Hematopoietic multipotent progenitor cell treated with erythropoietin and hydrocortisone succinate and interleukin-3 and kit ligand, for 6 days (in vitro differentiated cells): ENCODE data around the gene STARD5.

Experiments
- DNase-seq: peaks from one replicate; pipeline ENCODE4 v3.0.0-alpha.2; 2015

Gene STARD5

DNA sequence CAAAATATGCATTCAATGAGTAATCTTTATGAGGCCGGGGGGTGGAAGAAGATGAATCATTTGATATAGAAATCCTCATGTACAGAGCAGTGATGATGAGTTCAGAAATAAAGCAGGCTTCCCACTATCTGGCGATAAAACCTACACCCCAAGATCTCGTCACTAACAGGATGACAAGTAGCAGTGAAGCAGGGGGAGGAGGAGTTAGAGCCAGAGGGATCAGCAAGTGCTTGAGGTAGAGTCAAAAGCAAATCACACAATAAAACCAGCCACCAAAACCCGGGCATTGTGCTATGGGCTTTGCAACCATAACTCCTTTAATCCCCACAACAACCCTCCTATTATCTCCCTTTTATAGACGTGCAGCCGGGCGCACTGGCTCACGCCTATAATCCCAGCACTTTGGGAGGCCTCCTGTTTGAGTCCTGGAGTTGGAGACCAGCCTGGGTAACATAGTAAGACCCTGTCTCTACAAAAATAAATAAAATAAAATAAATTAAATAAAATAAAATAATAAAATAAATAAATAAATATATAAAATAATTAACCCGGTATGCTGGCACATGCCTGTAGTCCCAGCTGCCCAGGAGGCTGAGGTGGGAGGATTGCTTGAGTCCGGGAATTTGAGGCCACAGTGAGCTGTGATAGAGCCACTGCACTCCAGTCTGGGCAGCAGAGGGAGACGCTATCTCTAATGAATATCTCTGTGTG, 53.0 kb downstream of the STARD5 start:
- no peak for DNase-seq

DNA sequence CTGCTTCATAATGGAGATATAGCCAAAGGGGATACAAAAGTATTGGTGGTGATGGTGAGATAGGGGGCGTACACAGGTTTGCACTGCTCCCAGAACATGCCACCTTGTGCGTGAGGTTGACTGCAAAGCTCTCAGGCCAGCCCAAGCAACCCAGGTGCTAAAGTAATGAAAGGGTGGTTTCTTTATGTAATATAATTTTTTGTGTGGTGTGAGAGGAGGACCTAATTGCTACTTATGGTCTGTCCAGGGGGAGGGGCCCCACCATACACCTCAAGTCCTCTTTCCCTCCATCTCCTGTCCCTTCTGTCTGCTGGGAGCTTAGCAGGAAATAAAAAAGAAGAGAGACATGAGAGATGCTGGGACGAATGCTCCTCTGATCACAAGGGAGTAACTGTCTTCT, 53.8 kb downstream of the STARD5 start:
- DNase-seq, result no peak

DNA sequence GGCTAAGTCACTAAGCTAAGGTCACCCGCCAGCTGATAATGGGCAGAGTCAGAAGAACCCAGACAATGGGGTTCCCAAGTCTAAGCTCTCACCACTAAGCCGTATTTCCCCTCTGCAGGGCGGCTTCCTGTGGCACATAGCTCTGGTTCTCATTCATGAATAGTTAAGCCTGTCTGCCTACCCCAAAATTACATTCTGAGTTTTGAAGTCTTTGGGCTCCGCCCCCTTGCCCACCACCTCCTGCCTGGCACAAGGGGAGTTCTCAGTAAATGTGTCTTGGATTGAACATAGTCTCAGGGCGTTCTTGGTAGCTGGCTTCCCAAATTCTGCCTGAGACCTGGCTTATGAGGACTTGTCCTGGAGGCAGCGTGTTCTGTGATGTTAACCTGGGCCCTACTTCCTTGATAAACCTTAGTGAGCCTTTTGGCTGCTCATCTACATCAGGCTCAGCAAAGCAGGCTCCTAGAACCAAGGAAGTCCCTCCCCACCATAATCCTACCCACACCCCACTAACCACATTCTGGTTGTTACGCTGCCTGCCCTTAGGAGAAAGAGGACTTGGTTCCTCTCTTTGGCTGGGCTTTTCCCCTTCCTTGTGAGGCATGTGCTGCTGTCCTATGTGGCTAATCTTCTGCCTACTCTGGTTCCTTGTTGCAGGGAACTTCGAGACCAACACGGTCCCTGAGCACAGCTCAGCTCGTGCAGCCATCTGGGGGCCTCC, 54.9 kb downstream of the STARD5 start:
- peak; percentile 20 for DNase-seq

DNA sequence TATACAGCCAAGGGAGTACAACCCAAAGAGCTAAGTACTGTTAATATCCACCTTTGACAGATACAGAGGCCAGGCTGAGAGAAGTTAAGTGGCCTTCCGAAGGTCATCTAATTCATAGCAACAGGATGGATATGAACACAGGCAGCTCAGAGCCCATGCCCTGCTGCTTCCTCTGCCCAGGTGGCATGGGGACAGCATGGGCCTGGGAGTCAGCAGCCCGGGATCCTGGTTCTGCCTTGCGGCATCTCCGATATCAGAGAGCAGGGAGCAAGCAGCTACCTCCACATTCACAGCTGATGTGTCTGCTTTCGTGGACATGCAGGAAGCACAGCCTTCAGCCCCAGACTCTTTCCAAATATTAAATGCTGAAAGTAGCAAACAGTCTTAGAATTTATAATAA, 55.6 kb downstream of the STARD5 start:
- no peak for DNase-seq

DNA sequence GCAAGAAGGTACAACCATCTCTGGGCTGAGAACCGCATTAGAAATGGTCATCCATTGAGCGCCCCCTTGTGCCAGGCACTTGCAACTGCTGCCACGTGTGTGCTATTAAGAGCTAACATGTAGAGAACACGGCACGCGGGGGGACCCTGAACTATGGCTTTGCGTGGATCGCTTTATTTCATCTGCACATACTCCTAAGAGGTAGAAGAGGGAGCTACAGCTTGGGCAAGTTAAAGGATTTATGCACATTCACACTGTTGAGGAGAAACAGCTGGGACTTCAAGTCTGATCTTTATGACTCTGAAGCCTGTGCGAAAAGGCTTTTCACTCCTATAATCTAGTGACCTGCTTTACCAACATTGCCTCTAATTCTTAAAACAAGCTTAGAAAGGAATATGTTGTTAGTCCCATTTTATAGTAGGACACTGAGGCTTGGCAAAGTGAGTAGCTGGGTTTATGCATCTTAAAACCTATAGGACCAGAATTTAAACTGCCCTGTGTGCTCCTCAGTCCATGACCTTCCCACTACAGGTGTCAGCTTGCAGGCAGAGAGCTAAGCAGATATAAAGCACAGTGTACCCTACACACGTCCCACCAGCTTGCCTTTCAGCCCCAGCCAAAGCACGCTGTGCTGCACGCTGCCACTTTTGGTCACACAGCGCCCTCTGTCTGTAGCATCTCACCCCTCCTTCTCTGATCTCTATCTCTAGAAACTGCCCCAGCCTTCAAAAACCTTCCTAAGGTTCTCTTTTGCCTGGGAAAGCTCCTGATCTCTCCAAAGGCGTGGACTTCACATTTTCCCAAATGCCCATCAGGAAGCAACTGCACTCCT, 57.8 kb downstream of the STARD5 start:
- peak; percentile 93 for DNase-seq

DNA sequence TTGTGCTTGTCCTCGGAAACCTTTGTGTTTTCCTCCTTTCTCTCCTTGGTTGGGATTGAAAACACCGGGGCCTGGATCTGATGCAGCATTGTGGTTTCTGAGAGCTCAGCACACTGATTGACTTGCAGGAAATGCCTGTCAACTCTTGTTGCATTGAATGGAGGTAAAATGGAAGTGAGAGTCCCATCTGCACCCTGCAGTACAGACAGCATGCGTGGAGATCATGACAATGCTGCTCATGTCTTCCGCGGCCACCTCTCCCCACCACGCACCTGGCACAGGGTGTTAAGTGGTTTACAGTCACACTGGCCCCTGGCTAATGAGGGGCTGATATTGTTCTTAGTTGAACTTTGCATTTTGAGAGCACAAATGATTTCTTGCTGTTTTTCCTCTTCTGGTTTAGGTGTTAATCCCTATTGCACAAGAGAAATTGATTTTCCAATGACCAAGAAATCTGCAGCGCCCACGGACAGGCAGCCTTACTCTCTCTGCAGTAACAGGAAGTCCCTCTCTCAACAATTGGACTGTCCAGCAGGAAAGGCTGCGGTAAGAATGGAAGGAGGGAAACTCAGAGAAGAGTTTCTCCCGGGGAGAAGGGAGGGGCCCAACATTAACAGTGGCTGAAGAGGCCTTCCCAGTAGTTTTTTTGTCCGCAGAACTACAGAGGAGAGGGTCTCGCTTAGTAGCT, 58.5 kb downstream of the STARD5 start:
- peak; percentile 9 for DNase-seq

DNA sequence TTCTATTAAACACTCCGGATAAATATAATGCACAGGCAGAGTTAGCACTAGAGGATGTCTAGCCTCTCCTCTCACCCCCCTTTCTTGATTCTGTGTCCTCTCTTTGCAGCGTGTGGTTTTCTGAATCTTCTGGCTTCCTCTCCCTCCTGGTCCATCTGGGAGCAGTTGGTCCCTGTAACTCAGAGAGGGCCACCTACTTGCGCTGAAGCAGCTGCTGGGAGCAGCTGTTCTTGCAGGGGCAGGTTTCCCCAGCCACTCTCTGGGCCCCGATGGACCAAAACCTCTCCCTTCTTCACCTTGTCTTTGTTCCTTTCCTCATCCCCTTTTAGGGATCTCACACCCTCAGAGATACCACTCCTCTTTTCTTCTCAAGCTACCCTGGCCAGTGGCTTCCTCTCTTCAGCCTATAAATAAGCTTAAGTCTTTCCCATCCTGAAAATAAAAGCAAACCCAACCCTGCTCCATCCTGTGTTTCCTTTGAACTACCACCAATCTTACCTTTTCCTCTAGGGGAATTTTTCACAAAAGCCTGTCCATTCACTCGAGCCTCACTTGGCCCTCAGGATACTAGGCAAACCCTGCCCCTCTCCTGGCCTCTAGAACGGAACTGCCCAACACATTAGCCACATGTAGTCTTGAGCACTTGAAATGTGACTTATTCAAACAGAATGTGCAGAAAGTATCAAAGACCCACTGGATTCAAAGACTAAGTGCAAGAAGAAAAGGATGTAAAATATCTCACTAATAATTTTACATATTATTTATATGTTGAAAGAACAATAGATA, 59.7 kb downstream of the STARD5 start:
- DNase-seq, result no peak

DNA sequence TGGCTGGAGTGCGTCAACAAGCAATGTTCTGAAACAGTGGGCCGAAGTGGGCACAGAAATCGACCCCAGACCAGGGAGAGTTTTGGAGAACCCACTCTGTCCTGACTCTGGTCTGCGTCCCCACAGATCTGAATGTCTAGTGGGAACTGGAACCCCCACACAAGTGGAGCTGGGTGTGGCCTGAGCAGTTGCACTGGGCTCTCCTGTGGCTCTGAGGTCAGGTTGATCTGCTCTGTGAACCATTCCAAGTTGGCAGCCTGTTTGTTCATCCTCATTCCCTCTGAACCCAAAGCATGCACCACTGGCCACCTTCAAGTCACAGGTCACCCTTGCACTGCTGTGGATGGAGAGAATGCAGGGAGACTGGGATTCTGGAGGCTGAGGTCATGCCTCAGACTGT, 60.5 kb downstream of the STARD5 start:
- DNase-seq, result no peak

DNA sequence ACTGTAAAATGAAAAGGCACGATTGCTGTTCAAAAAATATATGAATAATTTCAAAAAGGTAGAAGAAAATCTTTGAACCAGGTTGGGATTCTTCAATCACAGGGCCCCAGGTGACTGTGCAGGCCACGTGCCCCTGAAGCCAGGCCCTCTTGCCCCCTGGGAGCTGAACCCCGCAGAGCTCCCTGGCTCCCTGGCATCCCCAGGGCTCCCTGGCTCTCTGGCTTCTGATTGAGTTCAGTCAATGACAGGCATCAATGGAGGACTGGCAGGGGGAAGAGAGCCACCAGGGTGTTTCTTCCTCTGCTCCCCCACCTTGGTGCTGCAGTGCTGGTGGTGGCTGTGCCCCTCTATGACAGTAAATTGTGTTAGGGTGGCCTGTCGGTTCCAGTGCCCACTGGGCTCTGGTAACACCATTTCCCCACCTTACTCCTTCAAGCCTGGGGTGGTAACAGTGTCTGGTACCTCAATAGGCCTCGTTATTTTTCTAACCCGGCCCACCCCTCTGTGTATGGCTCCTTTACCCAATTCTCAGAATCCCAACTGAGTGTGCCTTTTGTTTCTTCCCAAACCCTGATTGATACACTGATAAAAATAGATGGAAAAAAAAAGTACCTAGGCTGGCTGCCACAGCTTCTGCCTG, 62.6 kb downstream of the STARD5 start:
- DNase-seq, result no peak

DNA sequence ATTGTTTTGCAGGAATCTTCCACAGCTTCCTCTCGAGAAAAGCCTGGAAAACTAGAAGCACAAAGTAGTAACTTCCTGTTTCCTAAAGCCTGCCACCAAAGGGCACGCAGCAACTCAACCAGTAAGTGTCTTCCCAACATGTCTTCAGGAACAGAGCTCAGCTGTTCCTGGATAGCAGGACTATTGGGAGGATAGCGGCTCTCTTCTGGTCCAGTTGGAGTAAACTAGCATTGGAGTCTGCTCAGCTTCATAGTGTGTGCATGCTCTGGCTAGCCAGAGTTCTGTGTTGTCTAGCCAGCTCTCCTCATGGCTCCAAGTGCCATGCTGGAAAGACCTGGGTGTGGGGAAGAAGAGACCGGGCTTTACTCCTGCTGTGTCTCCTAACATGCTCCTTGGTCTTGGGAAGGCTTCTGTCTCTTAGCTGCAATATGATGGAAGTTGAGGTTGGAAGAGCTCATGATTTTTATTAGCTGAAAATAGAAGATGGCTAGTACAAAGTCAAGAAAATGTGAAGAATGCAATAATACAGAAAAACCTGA, 64.1 kb downstream of the STARD5 start:
- DNase-seq, result no peak
